Kidney (tissue), 14 donors: Measurements from ENCODE around the gene TRIM47. TPM values are rescaled to one million over a fixed set of nuclear protein-coding genes. Genes with fewer than 3 reads are reported as not detected.

ENCODE experiments used
- DNase-seq, 5 donors: peaks; one replicate each; pipeline ENCODE4 v3.0.0-alpha.2; 2013 to 2020
- FAIRE-seq: peaks from 2 replicates; lab custom pipeline; 2012; peaks lifted over from hg19 to GRCh38; lab: Jason Lieb, UNC
- H3K27ac ChIP-seq, 2 donors: one replicate each; pipeline ENCODE4 v1.7.0; 2013; ENCODE audit warnings: low read depth in 2 of 2, low read length in 2 of 2, inconsistent platforms in 1 of 2
- H3K27me3 ChIP-seq: one replicate; pipeline ENCODE4 v1.7.1; 2013; ENCODE audit warnings: low read length, inconsistent platforms; ENCODE audit not compliant: control insufficient read depth, insufficient read depth
- H3K36me3 ChIP-seq, 3 donors: one replicate each; pipeline versions ENCODE4 v1.7.0 to v1.7.1; 2013; ENCODE audit warnings: low read length in 3 of 3, control low read depth in 1 of 3, inconsistent platforms in 1 of 3; ENCODE audit not compliant: insufficient read depth in 3 of 3, control insufficient read depth in 2 of 3
- H3K4me1 ChIP-seq, 3 donors: one replicate each; pipeline versions ENCODE4 v1.7.0 to v1.7.1; 2013; ENCODE audit warnings: low read length in 3 of 3, inconsistent platforms in 1 of 3, low read depth in 1 of 3; ENCODE audit not compliant: control insufficient read depth in 2 of 3, insufficient read depth in 2 of 3
- H3K4me3 ChIP-seq, 3 donors: one replicate each; pipeline versions ENCODE4 v1.7.0 to v1.8.1; 2013; ENCODE audit warnings: low read length in 3 of 3, control low read depth in 1 of 3, inconsistent platforms in 1 of 3
- H3K9ac ChIP-seq, 3 donors: one replicate each; pipeline versions ENCODE4 v1.7.0 to v1.7.1; 2013; ENCODE audit warnings: low read length in 3 of 3, control low read depth in 1 of 3, inconsistent platforms in 1 of 3
- H3K9me3 ChIP-seq, 3 donors: one replicate each; pipeline versions ENCODE4 v1.7.0 to v1.7.1; 2013; ENCODE audit warnings: low read length in 3 of 3, control low read depth in 1 of 3, inconsistent platforms in 1 of 3; ENCODE audit not compliant: control insufficient read depth in 2 of 3, insufficient read depth in 1 of 3
- intact Hi-C: fragments of 100-400 bp; cut with DNase I; formaldehyde crosslinking; loops from one replicate; pipeline ENCODE4 v1.11.1; 2022
- polyA plus RNA-seq: library from polyadenylated mRNA; stranded (reverse); fragments of 350-450 nt; fragmentation: Illumina TruSeq; extraction: RNeasy Lipid Tissue Mini Kit (QIAGEN cat#74804); gene quantifications from one replicate; pipeline ENCODE4 v1.2.3, GENCODE V29; 2014; ENCODE audit warnings: low read depth, low replicate concordance; ENCODE audit not compliant: insufficient read depth
- total RNA-seq: library from RNA; stranded (reverse); fragmentation: NEBNext Ultra II Directional; extraction: Animal tissue kit (Norgen Biotek cat#: 25700); gene quantifications from one replicate; pipeline ENCODE4 v1.2.1, GENCODE V29; 2021
- TF ChIP-seq, protein P1 (sequence below): IDR thresholded peaks from 3 replicates; pipeline ENCODE4 v1.5.1; 2012; ENCODE audit warnings: mild to moderate bottlenecking, moderate library complexity, borderline replicate concordance; ENCODE audit not compliant: insufficient read depth; ENCODE audit errors: extremely low read depth
- donor health status: control.
- donor health status: control.
- donor health status: control.
- donor health status: control.
- donor health status: control.
- donor health status: DM: yes; HTN: yes; CAD: no.
- donor health status: Normal renal cell carcinoma (clear cell type).

TRIM47 gene
- total and polyA plus RNA-seq, 2 donors from 2014 or later: 95.0 to 118 TPM

- H3K36me3 ChIP-seq: peaks cover 0 to 5% (median 0%) of the 10 kb centered on the region in 3 donors
- DNase-seq (peak; percentile 79 to 85 (median 82)), FAIRE-seq (no peak)
- H3K4me1 ChIP-seq: peaks cover 0 to 5% (median 0%) of the 10 kb centered on the region in 3 donors
- intact Hi-C loops: no loop called here
- H3K4me3 ChIP-seq: peak overlapping the region in 1 of 3 donors; percentile 29
- H3K9me3 ChIP-seq: no peaks in the 10 kb centered on the region
- TF ChIP-seq, protein P1, sequence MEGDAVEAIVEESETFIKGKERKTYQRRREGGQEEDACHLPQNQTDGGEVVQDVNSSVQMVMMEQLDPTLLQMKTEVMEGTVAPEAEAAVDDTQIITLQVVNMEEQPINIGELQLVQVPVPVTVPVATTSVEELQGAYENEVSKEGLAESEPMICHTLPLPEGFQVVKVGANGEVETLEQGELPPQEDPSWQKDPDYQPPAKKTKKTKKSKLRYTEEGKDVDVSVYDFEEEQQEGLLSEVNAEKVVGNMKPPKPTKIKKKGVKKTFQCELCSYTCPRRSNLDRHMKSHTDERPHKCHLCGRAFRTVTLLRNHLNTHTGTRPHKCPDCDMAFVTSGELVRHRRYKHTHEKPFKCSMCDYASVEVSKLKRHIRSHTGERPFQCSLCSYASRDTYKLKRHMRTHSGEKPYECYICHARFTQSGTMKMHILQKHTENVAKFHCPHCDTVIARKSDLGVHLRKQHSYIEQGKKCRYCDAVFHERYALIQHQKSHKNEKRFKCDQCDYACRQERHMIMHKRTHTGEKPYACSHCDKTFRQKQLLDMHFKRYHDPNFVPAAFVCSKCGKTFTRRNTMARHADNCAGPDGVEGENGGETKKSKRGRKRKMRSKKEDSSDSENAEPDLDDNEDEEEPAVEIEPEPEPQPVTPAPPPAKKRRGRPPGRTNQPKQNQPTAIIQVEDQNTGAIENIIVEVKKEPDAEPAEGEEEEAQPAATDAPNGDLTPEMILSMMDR: peak; percentile 47
- H3K27ac ChIP-seq: peak overlapping the region in 1 of 2 donors; percentile 22
- H3K27me3 ChIP-seq: no peaks in the 10 kb centered on the region
- H3K9ac ChIP-seq: no peak overlapping the region
Observed at GRCh38 chr17:75827308-75828075, 50.9 kb downstream of the TRIM47 start.

DNA sequence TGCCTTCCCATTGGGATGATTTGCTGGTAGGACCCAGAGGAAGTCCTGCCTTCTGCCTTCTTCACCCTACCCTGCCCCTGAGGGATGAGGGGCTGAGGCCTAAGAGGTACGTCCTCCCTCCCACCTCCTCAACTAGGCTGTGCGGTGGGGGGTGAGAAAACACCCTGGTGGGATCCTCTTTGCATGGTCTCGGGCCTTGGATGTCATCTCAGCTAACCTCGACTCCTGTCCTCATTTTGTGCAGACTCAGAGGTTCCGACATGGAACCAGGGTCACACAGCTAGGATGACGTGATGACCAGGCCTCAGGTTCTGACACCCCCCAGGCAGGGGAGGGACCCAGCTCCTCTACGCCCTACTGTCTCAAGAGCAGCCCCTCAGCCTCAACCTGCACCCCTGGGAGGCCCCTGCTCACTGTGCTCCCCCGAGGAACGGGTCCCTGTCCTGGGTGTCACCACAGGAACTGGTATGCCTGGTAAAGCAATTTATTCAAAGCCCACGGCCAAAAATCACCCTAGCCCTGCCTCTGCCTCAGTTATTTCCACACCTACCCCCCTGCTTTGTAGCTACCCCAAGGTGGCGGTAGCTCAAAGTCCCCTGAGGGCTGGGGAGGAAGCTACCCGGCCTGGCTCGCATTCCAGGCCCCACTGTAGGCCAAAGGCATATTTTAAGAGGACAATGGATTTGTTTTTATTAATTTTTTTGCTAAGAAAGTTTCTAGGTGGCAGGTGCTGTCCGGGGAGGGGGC lies 51.6 kb downstream of the TRIM47 start:
- Histone ChIP-seq H3K4me1 (peaks cover 0 to 12% (median 6%) of the 10 kb centered on the region in 3 donors), H3K36me3 (peaks cover 0 to 5% (median 0%) of the 10 kb centered on the region in 3 donors), H3K9me3 (no peaks in the 10 kb centered on the region), H3K27me3 (no peaks in the 10 kb centered on the region), H3K4me3 (no peak overlapping the region), H3K27ac (no peak overlapping the region), H3K9ac (no peak overlapping the region)
- DNase-seq (peak in 1 of 5 donors; percentile 61), FAIRE-seq (no peak)
- intact Hi-C loops: no loop called here
- TF ChIP-seq, protein P1: no peak

- H3K36me3 ChIP-seq: peaks cover 0 to 11% (median 3%) of the 10 kb centered on the region in 3 donors
- FAIRE-seq (no peak), DNase-seq (peak in 1 of 5 donors; percentile 27)
- intact Hi-C loops: no loop called here
- H3K27me3 ChIP-seq: no peaks in the 10 kb centered on the region
- H3K4me3 ChIP-seq: no peak overlapping the region
- peaks cover 0 to 12% (median 6%) of the 10 kb centered on the region in 3 donors for H3K4me1 ChIP-seq
- no peaks in the 10 kb centered on the region for H3K9me3 ChIP-seq
- H3K27ac ChIP-seq: no peak overlapping the region
- H3K9ac ChIP-seq: no peak overlapping the region
- TF ChIP-seq, protein P1: no peak
Observed at GRCh38 chr17:75825748-75826370, 52.5 kb downstream of the TRIM47 start.
